HepG2 (cell line): ENCODE measurements around the gene FGFR3. TPM values are rescaled to one million over a fixed set of nuclear protein-coding genes. Genes with fewer than 3 reads are reported as not detected.
A peak's percentile ranks its signal among the peaks of the same experiment; 100 is the strongest.

Source experiments
- ARID3A ChIP-seq: IDR thresholded peaks from 2 replicates; pipeline ENCODE4 v1.6.1; 2012; ENCODE audit warnings: low read depth, low read length, improper control_type of control experiment
- ASH2L ChIP-seq: fragments of 300-600, 200-600 bp; sonication (generic); IDR thresholded peaks from 2 replicates; pipeline ENCODE4 v1.7.0; 2017; ENCODE audit warnings: low read depth, mild to moderate bottlenecking, moderate library complexity, mixed read lengths, low read length; ENCODE audit not compliant: insufficient read length
- CAMTA2 ChIP-seq: sonication (generic); formaldehyde crosslinking; IDR thresholded peaks from 2 replicates; pipeline ENCODE4 v1.4.0; 2020; ENCODE audit warnings: mild to moderate bottlenecking, missing genetic modification reagents, borderline replicate concordance
- CENPX ChIP-seq: sonication (generic); formaldehyde crosslinking; IDR thresholded peaks from 2 replicates; pipeline ENCODE4 v1.9.0; 2021; ENCODE audit warnings: mild to moderate bottlenecking, missing genetic modification reagents, moderate library complexity
- PHF21A ChIP-seq: sonication (generic); formaldehyde crosslinking; IDR thresholded peaks from 2 replicates; pipeline ENCODE4 v1.5.0; 2020; ENCODE audit warnings: mild to moderate bottlenecking, missing genetic modification reagents
- POLR2A ChIP-seq, 2 experiments: IDR thresholded peaks; 2 replicates each; pipeline ENCODE4 v1.6.1; 2011; ENCODE audit warnings: low read depth in 2 of 2, low read length in 2 of 2, mild to moderate bottlenecking in 1 of 2, moderate library complexity in 1 of 2; ENCODE audit not compliant: insufficient read depth in 1 of 2
- ZBTB1 ChIP-seq: sonication (generic); formaldehyde crosslinking; IDR thresholded peaks from 2 replicates; pipeline ENCODE4 v1.4.0; 2020; ENCODE audit warnings: missing genetic modification reagents, borderline replicate concordance
- ZBTB20 ChIP-seq: sonication (generic); formaldehyde crosslinking; IDR thresholded peaks from 2 replicates; pipeline ENCODE4 v1.8.1; 2023; ENCODE audit warnings: missing genetic modification reagents, low read depth, mild to moderate bottlenecking, borderline replicate concordance
- ZBTB26 ChIP-seq: IDR thresholded peaks from 2 replicates; pipeline ENCODE4 v1.6.1; 2016; ENCODE audit warnings: missing compliant biosample characterization, missing genetic modification reagents, borderline replicate concordance
- ZNF629 ChIP-seq: sonication (generic); formaldehyde crosslinking; conservative IDR thresholded peaks from 2 replicates; pipeline ENCODE4 v1.5.0; 2020; ENCODE audit warnings: missing genetic modification reagents
- ZNF704 ChIP-seq: sonication (generic); formaldehyde crosslinking; IDR thresholded peaks from 2 replicates; pipeline ENCODE4 v1.8.1; 2023; ENCODE audit warnings: mild to moderate bottlenecking, inconsistent platforms, moderate library complexity, missing genetic modification reagents, borderline replicate concordance
- ZNF710 ChIP-seq: sonication (generic); formaldehyde crosslinking; IDR thresholded peaks from 2 replicates; pipeline ENCODE4 v1.5.0; 2020; ENCODE audit warnings: mild to moderate bottlenecking, missing genetic modification reagents, borderline replicate concordance
- ZNF772 ChIP-seq: sonication (generic); formaldehyde crosslinking; IDR thresholded peaks from 2 replicates; pipeline ENCODE4 v1.5.0; 2020; ENCODE audit warnings: mild to moderate bottlenecking, missing genetic modification reagents
- ZNF879 ChIP-seq: sonication (generic); formaldehyde crosslinking; IDR thresholded peaks from 2 replicates; pipeline ENCODE4 v1.8.1; 2023; ENCODE audit warnings: missing genetic modification reagents
- ZSCAN9 ChIP-seq: IDR thresholded peaks from 2 replicates; pipeline ENCODE4 v1.6.1; 2016; ENCODE audit warnings: borderline replicate concordance
- polyA plus RNA-seq, 8 experiments: library from polyadenylated mRNA; depleted of rRNA in 3 of 8; stranded (reverse) in 7 of 8; unstranded in 1 of 8; fragments of >200 nt; fragmentation: Illumina TruSeq in 4 of 8; extraction: Trizol in 4 of 8; gene quantifications; 2 replicates each; pipeline versions ENCODE4 v1.2.1 to v1.2.3, GENCODE V29; 2011 to 2016; ENCODE audit warnings: low read depth in 4 of 8, missing spikeins in 1 of 8, mixed read lengths in 1 of 8; ENCODE audit not compliant: insufficient read depth in 1 of 8
- total RNA-seq, 5 experiments: library from RNA; depleted of rRNA; stranded (reverse); fragments of >200 nt; fragmentation: Illumina TruSeq; extraction: Trizol; gene quantifications; 2 replicates each; pipeline ENCODE4 v1.2.3, GENCODE V29; 2016; ENCODE audit warnings: low read depth in 1 of 5
- TF ChIP-seq, protein P1 (sequence below): sonication (generic); formaldehyde crosslinking; IDR thresholded peaks from 2 replicates; pipeline ENCODE4 v1.4.0; 2020; ENCODE audit warnings: missing genetic modification reagents, mild to moderate bottlenecking, borderline replicate concordance

The FGFR3 gene
- total and polyA plus RNA-seq, 2 of the 13 experiments (the other 11 are each of a cell fraction or from before 2014, with no cell fraction given) = 103 to 109 TPM

DNA sequence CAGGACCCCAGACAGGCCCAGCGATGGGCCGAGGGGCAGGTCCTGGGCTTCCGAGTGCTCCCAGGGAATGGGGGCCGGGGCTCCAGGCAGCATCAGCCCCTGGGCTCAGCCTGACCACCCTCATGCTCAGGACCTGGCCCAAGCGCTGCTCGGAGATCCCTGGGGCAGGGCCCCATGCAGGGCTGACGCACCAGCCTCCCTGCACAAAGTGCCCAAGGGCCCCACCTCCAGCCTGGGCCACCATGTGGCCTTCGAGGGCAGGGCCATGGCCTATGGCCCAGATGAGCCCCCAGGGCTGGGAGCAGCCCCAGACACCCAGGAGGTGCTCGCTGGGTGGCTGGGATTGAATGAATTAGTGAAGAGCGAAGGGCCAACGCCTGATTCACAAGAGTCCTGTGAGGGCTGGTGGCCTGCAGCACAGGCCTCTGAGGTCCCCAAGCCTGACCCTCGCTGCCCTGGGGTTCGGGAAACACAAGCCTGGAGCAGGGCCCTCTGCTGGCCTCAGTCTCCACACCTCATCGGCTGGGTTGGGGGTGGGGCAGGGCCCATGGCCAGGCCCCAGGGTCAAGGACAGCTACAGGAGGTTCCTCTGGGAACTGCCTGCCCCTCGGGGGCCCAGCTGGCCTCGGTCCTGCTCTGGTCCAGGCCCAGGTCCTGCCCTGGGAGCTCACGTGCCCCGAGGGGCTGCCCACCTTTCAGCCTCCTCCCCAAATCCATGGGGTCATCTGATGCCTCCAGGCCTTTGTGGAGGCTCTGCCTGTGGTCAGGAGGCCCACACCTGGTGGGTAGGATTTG lies 13.3 kb upstream of the FGFR3 start (continued):
- peak; percentile 89 for TF ChIP-seq ZNF710 (CRISPR knock-in tag)
- no peak for TF ChIP-seq CENPX (CRISPR knock-in tag)
- no peak for TF ChIP-seq ZBTB26
- no peak; the same call in 1 of the 2 replicates for TF ChIP-seq ZNF704 (CRISPR knock-in tag)
- 0 out of 2 replicates have a peak, but pooled peaks have one; percentile 78 for TF ChIP-seq ZSCAN9
- TF ChIP-seq CAMTA2 (CRISPR knock-in tag) = peak; percentile 53; the same call in 1 of the 2 replicates
- peak; percentile 97 for TF ChIP-seq PHF21A (CRISPR knock-in tag)
- TF ChIP-seq ZBTB20 (CRISPR knock-in tag) = peak; percentile 75; the same call in 1 of the 2 replicates
- peak; percentile 71 for TF ChIP-seq ZNF629
- TF ChIP-seq ASH2L = no peak
- TF ChIP-seq POLR2A (IDR thresholded peaks at IDR 0.05; ENCODE audit: insufficient read depth in 1 of 2, low read depth in 2 of 2, low read length in 2 of 2) = 0 out of 4 replicates have a peak, but pooled peaks of 1 of the 2 experiments have one; percentile 37
- TF ChIP-seq ZBTB1 (CRISPR knock-in tag) = no peak
- no peak for TF ChIP-seq ARID3A
- TF ChIP-seq, protein P1, sequence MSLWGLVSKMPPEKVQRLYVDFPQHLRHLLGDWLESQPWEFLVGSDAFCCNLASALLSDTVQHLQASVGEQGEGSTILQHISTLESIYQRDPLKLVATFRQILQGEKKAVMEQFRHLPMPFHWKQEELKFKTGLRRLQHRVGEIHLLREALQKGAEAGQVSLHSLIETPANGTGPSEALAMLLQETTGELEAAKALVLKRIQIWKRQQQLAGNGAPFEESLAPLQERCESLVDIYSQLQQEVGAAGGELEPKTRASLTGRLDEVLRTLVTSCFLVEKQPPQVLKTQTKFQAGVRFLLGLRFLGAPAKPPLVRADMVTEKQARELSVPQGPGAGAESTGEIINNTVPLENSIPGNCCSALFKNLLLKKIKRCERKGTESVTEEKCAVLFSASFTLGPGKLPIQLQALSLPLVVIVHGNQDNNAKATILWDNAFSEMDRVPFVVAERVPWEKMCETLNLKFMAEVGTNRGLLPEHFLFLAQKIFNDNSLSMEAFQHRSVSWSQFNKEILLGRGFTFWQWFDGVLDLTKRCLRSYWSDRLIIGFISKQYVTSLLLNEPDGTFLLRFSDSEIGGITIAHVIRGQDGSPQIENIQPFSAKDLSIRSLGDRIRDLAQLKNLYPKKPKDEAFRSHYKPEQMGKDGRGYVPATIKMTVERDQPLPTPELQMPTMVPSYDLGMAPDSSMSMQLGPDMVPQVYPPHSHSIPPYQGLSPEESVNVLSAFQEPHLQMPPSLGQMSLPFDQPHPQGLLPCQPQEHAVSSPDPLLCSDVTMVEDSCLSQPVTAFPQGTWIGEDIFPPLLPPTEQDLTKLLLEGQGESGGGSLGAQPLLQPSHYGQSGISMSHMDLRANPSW (CRISPR knock-in tag) = 0 out of 2 replicates have a peak, but pooled peaks have one; percentile 35
- peak; percentile 2; the same call in 1 of the 2 replicates for TF ChIP-seq ZNF772
- TF ChIP-seq ZNF879 = no peak; the same call in 1 of the 2 replicates
